Liver (tissue), 9 donors: ENCODE data around the gene CARS1. TPM values are rescaled to one million over a fixed set of nuclear protein-coding genes. Genes with fewer than 3 reads are reported as not detected.

Source experiments
- DNase-seq: peaks from one replicate; pipeline ENCODE4 v3.0.0-alpha.2; 2017; ENCODE audit warnings: low spot score
- H3K27ac ChIP-seq, 2 donors: one replicate each; pipeline ENCODE4 v1.7.0; 2013; ENCODE audit warnings: inconsistent platforms in 2 of 2, low read length in 2 of 2, control low read depth in 1 of 2, low read depth in 1 of 2, mild to moderate bottlenecking in 1 of 2
- H3K27me3 ChIP-seq, 4 donors: one replicate each; pipeline versions ENCODE4 v1.6.1 to v1.7.0; 2013; ENCODE audit warnings: low read length in 3 of 4, inconsistent platforms in 1 of 4, mild to moderate bottlenecking in 1 of 4, moderate library complexity in 1 of 4; ENCODE audit not compliant: control insufficient read depth in 4 of 4, insufficient read depth in 4 of 4
- H3K36me3 ChIP-seq, 4 donors: one replicate each; pipeline versions ENCODE4 v1.6.1 to v1.7.0; 2013; ENCODE audit warnings: low read length in 3 of 4, mild to moderate bottlenecking in 3 of 4, low read depth in 1 of 4, moderate library complexity in 1 of 4; ENCODE audit not compliant: control insufficient read depth in 4 of 4, insufficient read depth in 3 of 4
- H3K4me1 ChIP-seq, 4 donors: one replicate each; pipeline versions ENCODE4 v1.6.1 to v1.7.0; 2013; ENCODE audit warnings: low read length in 3 of 4, mild to moderate bottlenecking in 3 of 4, moderate library complexity in 1 of 4; ENCODE audit not compliant: control insufficient read depth in 4 of 4, insufficient read depth in 4 of 4
- H3K4me3 ChIP-seq, 3 donors: one replicate each; pipeline versions ENCODE4 v1.6.1 to v1.7.0; 2013; ENCODE audit warnings: low read length in 3 of 3, control low read depth in 1 of 3, low read depth in 1 of 3, mild to moderate bottlenecking in 1 of 3
- H3K9ac ChIP-seq, 2 donors: one replicate each; pipeline ENCODE4 v1.7.0; 2013; ENCODE audit warnings: low read length in 2 of 2, mild to moderate bottlenecking in 2 of 2, moderate library complexity in 2 of 2, control low read depth in 1 of 2, low read depth in 1 of 2
- H3K9me3 ChIP-seq, 4 donors: one replicate each; pipeline versions ENCODE4 v1.6.1 to v1.7.0; 2013; ENCODE audit warnings: low read length in 3 of 4; ENCODE audit not compliant: control insufficient read depth in 4 of 4
- CTCF ChIP-seq: fragments of 150-350 bp; IDR thresholded peaks from 2 replicates; pipeline ENCODE4 v1.5.1; 2017; ENCODE audit warnings: improper control_type of control experiment, low read depth, low read length; ENCODE audit not compliant: missing input control
- EGR1 ChIP-seq, 2 donors: IDR thresholded peaks; 2 replicates each; pipeline ENCODE4 v1.6.1; 2016 to 2018; ENCODE audit warnings: antibody characterized with exemption in 2 of 2, low read depth in 2 of 2
- FOXA1 ChIP-seq: IDR thresholded peaks from 2 replicates; pipeline ENCODE4 v1.6.1; 2016; ENCODE audit warnings: antibody characterized with exemption
- FOXA2 ChIP-seq: IDR thresholded peaks from 2 replicates; pipeline ENCODE4 v1.6.1; 2016; ENCODE audit warnings: antibody characterized with exemption
- GABPA ChIP-seq, 2 donors: IDR thresholded peaks in 1 of 2; conservative IDR thresholded peaks in 1 of 2; 2 replicates each; pipeline ENCODE4 v1.6.1; 2016; ENCODE audit warnings: antibody characterized with exemption in 2 of 2, mild to moderate bottlenecking in 1 of 2, moderate library complexity in 1 of 2
- HNF4A ChIP-seq, 2 donors: conservative IDR thresholded peaks; 2 replicates each; pipeline ENCODE4 v1.6.1; 2016; ENCODE audit warnings: antibody characterized with exemption in 2 of 2, mild to moderate bottlenecking in 2 of 2
- HNF4G ChIP-seq: IDR thresholded peaks from 2 replicates; pipeline ENCODE4 v1.6.1; 2016; ENCODE audit warnings: antibody characterized with exemption
- JUND ChIP-seq, 2 donors: IDR thresholded peaks; 2 replicates each; pipeline ENCODE4 v1.6.1; 2016; ENCODE audit warnings: antibody characterized with exemption in 2 of 2
- MAX ChIP-seq: IDR thresholded peaks from 2 replicates; pipeline ENCODE4 v1.6.1; 2016; ENCODE audit warnings: antibody characterized with exemption
- NR2F2 ChIP-seq: IDR thresholded peaks from 2 replicates; pipeline ENCODE4 v1.6.1; 2016; ENCODE audit warnings: antibody characterized with exemption
- RAD21 ChIP-seq, 2 donors: IDR thresholded peaks; 2 replicates each; pipeline ENCODE4 v1.6.1; 2016; ENCODE audit warnings: antibody characterized with exemption in 2 of 2, mild to moderate bottlenecking in 2 of 2
- REST ChIP-seq: IDR thresholded peaks from 2 replicates; pipeline ENCODE4 v1.6.1; 2016; ENCODE audit warnings: antibody characterized with exemption, mild to moderate bottlenecking
- RXRA ChIP-seq, 2 donors: IDR thresholded peaks; 2 replicates each; pipeline ENCODE4 v1.6.1; 2017 to 2018; ENCODE audit warnings: antibody characterized with exemption in 2 of 2, mild to moderate bottlenecking in 1 of 2
- SP1 ChIP-seq: IDR thresholded peaks from 2 replicates; pipeline ENCODE4 v1.6.1; 2018; ENCODE audit warnings: antibody characterized with exemption, mild to moderate bottlenecking
- TAF1 ChIP-seq: conservative IDR thresholded peaks from 2 replicates; pipeline ENCODE4 v1.6.1; 2016; ENCODE audit warnings: antibody characterized with exemption, mild to moderate bottlenecking
- YY1 ChIP-seq: IDR thresholded peaks from 2 replicates; pipeline ENCODE4 v1.6.1; 2016; ENCODE audit warnings: antibody characterized with exemption, mild to moderate bottlenecking
- ZBTB33 ChIP-seq: IDR thresholded peaks from 2 replicates; pipeline ENCODE4 v1.6.1; 2016; ENCODE audit warnings: antibody characterized with exemption
- WGBS: extraction: QIAGEN DNeasy Blood & Tissue Kit; methylation state at CpG from one replicate; pipeline ENCODE4 v1.1.7; 2013; 5-methylcytosine and 5-hydroxymethylcytosine counted together
- polyA plus RNA-seq, 2 donors: library from polyadenylated mRNA; stranded (reverse) in 1 of 2; unstranded in 1 of 2; fragments of 200-250 nt in 1 of 2; fragments of >200 nt in 1 of 2; fragmentation: Nextera tagmentation in 1 of 2; extraction: Ambion mirVana in 1 of 2; gene quantifications; one replicate each; pipeline versions ENCODE4 v1.2.1 to v1.2.3, GENCODE V29; 2013 to 2015
- total RNA-seq, 2 donors: library from RNA; depleted of rRNA; stranded (reverse); fragments of >200 nt; gene quantifications; one replicate each; pipeline ENCODE4 v1.2.3, GENCODE V29; 2014
- TF ChIP-seq, protein P1 (sequence below): IDR thresholded peaks from 2 replicates; pipeline ENCODE4 v1.6.1; 2016; ENCODE audit warnings: antibody characterized with exemption
- donor health status: healthy.
- donor health status: healthy.
- donor health status: healthy.
- donor health status: healthy.
- donor health status: healthy.

The CARS1 gene
- total and polyA plus RNA-seq, 4 donors: 15.2 to 40.1 (median 22.1) TPM

DNA sequence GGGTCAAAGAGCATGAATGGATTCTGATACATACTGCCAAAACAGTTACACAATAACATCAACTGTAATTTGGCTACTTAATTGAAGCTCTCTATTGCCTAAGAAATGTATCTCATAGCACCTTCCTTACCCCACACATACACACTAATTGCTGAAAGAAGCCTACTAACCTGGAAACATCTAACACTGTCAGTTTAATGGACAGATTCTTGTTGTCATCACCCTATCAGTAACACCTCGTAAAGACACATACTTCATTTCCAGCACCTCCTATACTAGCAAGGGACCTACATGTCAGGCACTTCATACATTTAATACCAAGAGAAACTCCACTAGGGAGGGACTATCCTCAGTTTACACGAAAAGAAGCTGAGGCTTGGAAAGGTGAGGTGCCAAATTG lies 75.0 kb downstream of the CARS1 start:
- H3K27me3 ChIP-seq: no peaks in the 10 kb centered on the region
- 74% methylated on average over 2 of the region's 2 CpGs for WGBS
- H3K9ac ChIP-seq: no peak overlapping the region
- peaks cover 2 to 14% (median 12%) of the 10 kb centered on the region in 4 donors for H3K36me3 ChIP-seq
- no peak for DNase-seq
- TF ChIP-seq NR2F2 (no peak), HNF4G (no peak), HNF4A (conservative IDR thresholded peaks at IDR 0.05) (no peak), CTCF (no peak), YY1 (no peak), ZBTB33 (no peak), TAF1 (no peak), MAX (no peak), FOXA1 (no peak), JUND (IDR thresholded peaks at IDR 0.05) (no peak), EGR1 (IDR thresholded peaks at IDR 0.05; ENCODE audit: low read depth in 2 of 2) (no peak), REST (no peak), GABPA (IDR thresholded peaks at IDR 0.05 in 1 of 2, conservative IDR thresholded peaks at IDR 0.05 in 1 of 2) (no peak), RXRA (IDR thresholded peaks at IDR 0.05) (no peak), FOXA2 (no peak), RAD21 (IDR thresholded peaks at IDR 0.05) (no peak), SP1 (no peak)
- TF ChIP-seq, protein P1, sequence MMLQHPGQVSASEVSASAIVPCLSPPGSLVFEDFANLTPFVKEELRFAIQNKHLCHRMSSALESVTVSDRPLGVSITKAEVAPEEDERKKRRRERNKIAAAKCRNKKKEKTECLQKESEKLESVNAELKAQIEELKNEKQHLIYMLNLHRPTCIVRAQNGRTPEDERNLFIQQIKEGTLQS: no peak
- no peak overlapping the region for H3K27ac ChIP-seq
- H3K9me3 ChIP-seq: no peaks in the 10 kb centered on the region
- peaks cover 3 to 19% (median 9%) of the 10 kb centered on the region in 4 donors for H3K4me1 ChIP-seq
- no peak overlapping the region for H3K4me3 ChIP-seq
